ENCODE measurements around the gene SSR3. TPM values are rescaled to one million over a fixed set of nuclear protein-coding genes. Genes with fewer than 3 reads are reported as not detected.

Gene SSR3
- total RNA-seq, 1 experiment from 2014 or later = 178 TPM

DNA sequence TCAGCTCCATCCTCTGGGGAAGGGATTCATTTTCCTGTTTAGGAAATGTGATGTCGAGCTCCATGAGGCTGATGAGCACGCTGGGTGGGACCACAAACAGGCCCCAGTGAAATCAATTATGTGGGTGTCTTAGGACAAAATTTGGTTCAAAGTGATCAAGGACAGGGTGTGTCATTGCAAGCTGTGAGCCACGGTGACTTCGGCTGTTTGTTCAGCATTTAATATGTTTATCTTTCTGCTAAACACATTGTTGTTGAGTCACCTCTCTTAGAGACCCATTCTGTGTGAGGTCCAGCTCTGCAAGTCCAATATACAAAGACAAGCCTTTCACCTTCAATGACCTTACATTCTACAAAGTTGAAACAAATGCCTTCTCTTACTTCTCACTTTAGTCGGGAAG lies 41.3 kb downstream of the SSR3 start:
- H3K27ac ChIP-seq (ENCODE audit: low read length) = peak overlapping the region; percentile 34
- ATAC-seq = peak; percentile 94
- H2AFZ ChIP-seq (ENCODE audit: low read length) = no peak overlapping the region
- peak overlapping the region; percentile 65 for H3K4me2 ChIP-seq (ENCODE audit: low read length)
- no peaks in the 10 kb centered on the region for H3F3A ChIP-seq (ENCODE audit: low read length, unreplicated experiment)
- no peaks in the 10 kb centered on the region for H3K36me3 ChIP-seq (ENCODE audit: low read depth, low read length)
- BruUV-seq (replicated peaks) = no TSS peak
- peaks cover 15% of the 10 kb centered on the region for H3K4me1 ChIP-seq (ENCODE audit: insufficient read depth, low read length)
- POLR2A ChIA-PET (ENCODE audit: unreplicated experiment) = interaction anchor here (0.6 kb wide), 1 partner anchor 527 kb away, joined by 5 read pairs; no protein-coding TSS in a partner anchor
- H3K4me3 ChIP-seq (ENCODE audit: low read length) = no peak overlapping the region
- H3K27me3 ChIP-seq (ENCODE audit: low read length) = no peaks in the 10 kb centered on the region
- DNase-seq = peak; percentile 80
- H3K79me2 ChIP-seq (ENCODE audit: low read length) = no peaks in the 10 kb centered on the region
- no peaks in the 10 kb centered on the region for H3K9me2 ChIP-seq (replicated peaks; ENCODE audit: low read length)
- CTCF ChIA-PET = no interaction called here
- TF ChIP-seq, protein P1, sequence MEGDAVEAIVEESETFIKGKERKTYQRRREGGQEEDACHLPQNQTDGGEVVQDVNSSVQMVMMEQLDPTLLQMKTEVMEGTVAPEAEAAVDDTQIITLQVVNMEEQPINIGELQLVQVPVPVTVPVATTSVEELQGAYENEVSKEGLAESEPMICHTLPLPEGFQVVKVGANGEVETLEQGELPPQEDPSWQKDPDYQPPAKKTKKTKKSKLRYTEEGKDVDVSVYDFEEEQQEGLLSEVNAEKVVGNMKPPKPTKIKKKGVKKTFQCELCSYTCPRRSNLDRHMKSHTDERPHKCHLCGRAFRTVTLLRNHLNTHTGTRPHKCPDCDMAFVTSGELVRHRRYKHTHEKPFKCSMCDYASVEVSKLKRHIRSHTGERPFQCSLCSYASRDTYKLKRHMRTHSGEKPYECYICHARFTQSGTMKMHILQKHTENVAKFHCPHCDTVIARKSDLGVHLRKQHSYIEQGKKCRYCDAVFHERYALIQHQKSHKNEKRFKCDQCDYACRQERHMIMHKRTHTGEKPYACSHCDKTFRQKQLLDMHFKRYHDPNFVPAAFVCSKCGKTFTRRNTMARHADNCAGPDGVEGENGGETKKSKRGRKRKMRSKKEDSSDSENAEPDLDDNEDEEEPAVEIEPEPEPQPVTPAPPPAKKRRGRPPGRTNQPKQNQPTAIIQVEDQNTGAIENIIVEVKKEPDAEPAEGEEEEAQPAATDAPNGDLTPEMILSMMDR (conservative IDR thresholded peaks at IDR 0.05; ENCODE audit: low read depth, low read length) = no peak
- no peaks in the 10 kb centered on the region for H3K9me3 ChIP-seq (ENCODE audit: low read length)
- H3K9ac ChIP-seq (ENCODE audit: low read length) = no peak overlapping the region
- intact Hi-C loops (cut with micrococcal nuclease) = loop anchor here (1.0 kb wide), 1 partner anchor 362 kb away; no protein-coding TSS in a partner anchor
- H4K20me1 ChIP-seq (ENCODE audit: low read length) = no peaks in the 10 kb centered on the region

DNA sequence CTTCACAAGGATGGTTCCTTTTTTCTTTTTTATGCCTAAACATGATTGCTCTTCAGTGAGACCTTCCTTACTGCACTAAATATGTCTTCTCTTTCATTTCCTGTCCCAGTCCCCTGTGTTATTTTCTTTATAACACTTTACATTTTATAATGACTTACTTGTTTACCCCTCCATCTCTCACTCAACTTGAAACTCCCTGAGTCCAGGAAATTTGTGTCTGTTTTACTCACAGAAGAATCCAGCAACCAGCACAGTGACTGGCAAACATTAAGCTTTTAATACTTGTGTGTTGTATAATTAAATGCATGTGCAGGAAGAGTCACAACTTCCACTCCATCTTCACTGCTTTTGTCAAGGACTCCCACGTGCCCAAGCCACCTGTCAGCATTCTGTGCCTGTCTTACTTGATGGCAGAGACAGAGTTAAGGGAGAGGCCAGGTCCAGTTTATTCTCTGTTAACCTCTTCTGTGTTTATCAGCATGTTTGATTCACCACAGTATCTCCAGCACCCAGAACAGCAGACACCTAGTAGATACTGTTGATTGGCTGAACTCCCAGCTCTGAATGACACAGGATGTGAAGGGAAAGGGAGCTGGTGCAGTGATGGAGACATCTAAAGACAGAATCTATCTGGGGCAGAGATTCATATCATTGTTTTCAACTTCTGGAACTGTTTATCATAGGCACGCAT lies 42.8 kb downstream of the SSR3 start:
- H3K9me3 ChIP-seq (ENCODE audit: low read length) = no peaks in the 10 kb centered on the region
- no peaks in the 10 kb centered on the region for H3K27me3 ChIP-seq (ENCODE audit: low read length)
- H3K4me1 ChIP-seq (ENCODE audit: insufficient read depth, low read length) = peaks cover 19% of the 10 kb centered on the region
- TF ChIP-seq EZH2 (IDR thresholded peaks at IDR 0.05; ENCODE audit: low read length, unreplicated experiment) = no peak
- no peak overlapping the region for H3K4me3 ChIP-seq (ENCODE audit: low read length)
- no peak overlapping the region for H3K4me2 ChIP-seq (ENCODE audit: low read length)
- CTCF ChIA-PET = interaction anchor here (1.1 kb wide), 1 partner anchor 62 kb away, joined by 3 read pairs; no protein-coding TSS in a partner anchor
- H2AFZ ChIP-seq (ENCODE audit: low read length) = no peak overlapping the region
- H3F3A ChIP-seq (ENCODE audit: low read length, unreplicated experiment) = no peaks in the 10 kb centered on the region
- ATAC-seq (no peak), DNase-seq (no peak)
- H3K9me2 ChIP-seq (replicated peaks; ENCODE audit: low read length) = no peaks in the 10 kb centered on the region
- intact Hi-C loops (cut with micrococcal nuclease) = no loop called here
- POLR2A ChIA-PET (ENCODE audit: unreplicated experiment) = interaction anchor here (0.6 kb wide), 1 partner anchor 371 kb away, joined by 5 read pairs; no protein-coding TSS in a partner anchor
- BruUV-seq (replicated peaks) = no TSS peak
- no peaks in the 10 kb centered on the region for H4K20me1 ChIP-seq (ENCODE audit: low read length)
- no peak overlapping the region for H3K27ac ChIP-seq (ENCODE audit: low read length)
- H3K36me3 ChIP-seq (ENCODE audit: low read depth, low read length) = no peaks in the 10 kb centered on the region
- H3K79me2 ChIP-seq (ENCODE audit: low read length) = no peaks in the 10 kb centered on the region
- no peak overlapping the region for H3K9ac ChIP-seq (ENCODE audit: low read length)

DNA sequence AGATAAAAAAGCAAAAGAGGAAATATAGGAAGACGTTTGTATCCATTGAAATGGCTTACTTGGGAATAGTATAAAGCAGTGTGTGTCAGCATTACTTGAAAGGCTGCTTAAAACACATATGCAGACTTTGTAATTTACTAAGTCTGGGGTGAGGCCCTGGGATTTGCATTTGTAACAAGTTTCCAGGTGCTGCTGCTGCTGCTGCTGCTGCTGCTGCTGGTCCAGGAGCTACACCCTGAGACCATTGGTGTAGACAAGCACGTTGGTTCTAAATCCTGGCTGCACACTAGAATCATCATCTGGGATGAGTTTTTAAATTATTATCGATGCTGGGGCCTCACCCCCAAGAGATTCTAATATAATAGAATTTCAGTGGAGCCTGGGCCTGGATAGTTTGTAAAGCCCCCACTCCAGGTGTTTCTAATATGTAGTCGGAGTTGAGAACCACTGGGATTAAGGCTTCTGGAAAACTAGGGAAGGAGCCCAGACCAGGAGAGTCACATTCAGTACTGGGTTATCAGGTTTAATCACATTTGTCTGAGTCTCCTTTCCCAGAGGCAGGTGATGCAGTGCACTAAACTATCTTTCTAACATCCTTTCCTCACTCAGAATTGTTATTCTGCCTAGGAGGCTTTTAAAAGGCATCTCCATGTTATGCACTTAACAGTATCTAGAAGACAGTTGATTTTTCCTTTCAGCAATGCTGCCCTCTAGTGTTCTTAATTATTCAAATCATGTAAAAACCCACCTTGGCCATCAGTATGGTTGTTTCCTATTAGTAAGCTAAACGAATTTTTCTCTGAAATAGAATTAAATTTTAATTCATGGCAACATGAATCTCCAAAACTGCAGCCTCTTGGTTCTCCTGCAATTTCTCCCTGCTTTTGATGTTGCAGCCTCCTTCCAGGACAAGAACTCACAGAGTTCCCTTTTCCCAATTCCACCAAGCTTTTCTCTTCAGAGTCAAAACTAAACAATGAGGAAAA lies 45.4 kb downstream of the SSR3 start:
- Histone ChIP-seq H3K9ac (ENCODE audit: low read length) (no peak overlapping the region), H3K4me2 (ENCODE audit: low read length) (no peak overlapping the region), H3K4me3 (ENCODE audit: low read length) (no peak overlapping the region), H2AFZ (ENCODE audit: low read length) (no peak overlapping the region), H3K9me2 (replicated peaks; ENCODE audit: low read length) (no peaks in the 10 kb centered on the region), H3K4me1 (ENCODE audit: insufficient read depth, low read length) (peaks cover 19% of the 10 kb centered on the region), H4K20me1 (ENCODE audit: low read length) (no peaks in the 10 kb centered on the region), H3K79me2 (ENCODE audit: low read length) (no peaks in the 10 kb centered on the region), H3K9me3 (ENCODE audit: low read length) (no peaks in the 10 kb centered on the region), H3K27me3 (ENCODE audit: low read length) (0 out of 2 replicates have a peak, but pooled peaks cover 3% of the 10 kb centered on the region), H3K36me3 (ENCODE audit: low read depth, low read length) (no peaks in the 10 kb centered on the region), H3K27ac (ENCODE audit: low read length) (no peak overlapping the region), H3F3A (ENCODE audit: low read length, unreplicated experiment) (no peaks in the 10 kb centered on the region)
- DNase-seq (peak; percentile 86), ATAC-seq (peak; percentile 62)
- ChIA-PET CTCF (interaction anchor here (0.5 to 1.2 kb wide), 13 partner anchors 26 to 628 kb away, joined by 3 to 16 read pairs (median 5); no protein-coding TSS in a partner anchor), POLR2A (ENCODE audit: unreplicated experiment) (interaction anchor here (0.6 kb wide), 1 partner anchor 201 kb away, joined by 3 read pairs; no protein-coding TSS in a partner anchor)
- TF ChIP-seq EZH2phosphoT487 (IDR thresholded peaks at IDR 0.05; ENCODE audit: borderline replicate concordance, low read length) = no peak
- TF ChIP-seq, protein P1 (conservative IDR thresholded peaks at IDR 0.05; ENCODE audit: low read depth, low read length) = peak; percentile 75
- no TSS peak for BruUV-seq (replicated peaks)
- intact Hi-C loops (cut with micrococcal nuclease) = loop anchor here (1.0 to 5.0 kb wide), 6 partner anchors 37 to 512 kb away; no protein-coding TSS in a partner anchor
